Measurements from ENCODE around the gene INSYN1. TPM values are rescaled to one million over a fixed set of nuclear protein-coding genes. Genes with fewer than 3 reads are reported as not detected.
"Not testable (repeated sequence)": the region's sequence is repeated elsewhere in the genome, so short reads cannot be mapped to it uniquely, and the experiment has no call there.

The INSYN1 gene
- total and polyA plus RNA-seq, 7 donors = 0.60 to 10.0 (median 3.6) TPM

- 87 to 90% methylated on average over 14 of the region's 14 CpGs for WGBS, 2 donors
- intact Hi-C loops (cut with DNase I) = no loop called here
These were observed 44.4 kb upstream of the INSYN1 start for GRCh38 chr15:73797366-73798158.

GRCh38 chr15:73796331-73796831 lies 43.2 kb upstream of the INSYN1 start:
- TF ChIP-seq POLR2A (IDR thresholded peaks at IDR 0.05) (no peak), CTCF (IDR thresholded peaks at IDR 0.05) (no peak), EP300 (IDR thresholded peaks at IDR 0.05) (no peak), POLR2AphosphoS5 (IDR thresholded peaks at IDR 0.05) (no peak)
- no peak overlapping the region for H3K4me3 ChIP-seq
- no peak for DNase-seq
- H3K36me3 ChIP-seq = no peaks in the 10 kb centered on the region
- 82 to 86% methylated on average over 11 of the region's 11 CpGs for WGBS, 2 donors
- no peaks in the 10 kb centered on the region for H3K9me3 ChIP-seq
- intact Hi-C loops (cut with DNase I) = no loop called here
- peaks cover 0 to 14% (median 12%) of the 10 kb centered on the region in 4 donors for H3K4me1 ChIP-seq
- H3K27me3 ChIP-seq = no peaks in the 10 kb centered on the region
- H3K27ac ChIP-seq = no peak overlapping the region

More at GRCh38 chr15:73797366-73798158, 44.4 kb upstream of the INSYN1 start:
- Histone ChIP-seq H3K4me3 (no peak overlapping the region), H3K9me3 (no peaks in the 10 kb centered on the region), H3K36me3 (no peaks in the 10 kb centered on the region), H3K27ac (no peak overlapping the region), H3K4me1 (peaks cover 0 to 25% (median 23%) of the 10 kb centered on the region in 4 donors), H3K27me3 (no peaks in the 10 kb centered on the region)
- DNase-seq = no peak
- TF ChIP-seq EP300 (IDR thresholded peaks at IDR 0.05) (no peak), CTCF (IDR thresholded peaks at IDR 0.05) (no peak), POLR2A (IDR thresholded peaks at IDR 0.05) (no peak), POLR2AphosphoS5 (IDR thresholded peaks at IDR 0.05) (no peak)

- Histone ChIP-seq H3K36me3 (no peaks in the 10 kb centered on the region), H3K27me3 (no peaks in the 10 kb centered on the region), H3K4me3 (no peak overlapping the region), H3K9me3 (no peaks in the 10 kb centered on the region), H3K27ac (no peak overlapping the region), H3K4me1 (no peaks in the 10 kb centered on the region)
- 47 to 70% methylated on average over 6 of the region's 6 CpGs for WGBS, 2 donors
- DNase-seq = no peak
- TF ChIP-seq POLR2A (IDR thresholded peaks at IDR 0.05) = no peak
- TF ChIP-seq EP300 (IDR thresholded peaks at IDR 0.05) = no peak
- no peak for TF ChIP-seq POLR2AphosphoS5 (IDR thresholded peaks at IDR 0.05)
- TF ChIP-seq CTCF (IDR thresholded peaks at IDR 0.05) = no peak
- intact Hi-C loops (cut with DNase I) = no loop called here
These were observed 41.4 kb upstream of the INSYN1 start for GRCh38 chr15:73794443-73795133.

- DNase-seq; H3K36me3 ChIP-seq; H3K4me1 ChIP-seq; intact Hi-C loops (cut with DNase I); H3K9me3 ChIP-seq; H3K4me3 ChIP-seq; H3K27ac ChIP-seq; H3K27me3 ChIP-seq: not testable (repeated sequence)
- WGBS, 2 donors = 90 to 92% methylated on average over 8 of the region's 8 CpGs
These were observed 39.9 kb upstream of the INSYN1 start for GRCh38 chr15:73792899-73793541.

GRCh38 chr15:73792415-73792814 lies 39.3 kb upstream of the INSYN1 start:
- H3K4me1 ChIP-seq = no peaks in the 10 kb centered on the region
- intact Hi-C loops (cut with DNase I) = no loop called here
- no peak overlapping the region for H3K27ac ChIP-seq
- H3K27me3 ChIP-seq = no peaks in the 10 kb centered on the region
- no peaks in the 10 kb centered on the region for H3K36me3 ChIP-seq
- no peak overlapping the region for H3K4me3 ChIP-seq
- TF ChIP-seq CTCF (IDR thresholded peaks at IDR 0.05) = no peak
- no peak for TF ChIP-seq POLR2A (IDR thresholded peaks at IDR 0.05)
- TF ChIP-seq POLR2AphosphoS5 (IDR thresholded peaks at IDR 0.05) = no peak
- no peak for TF ChIP-seq EP300 (IDR thresholded peaks at IDR 0.05)
- DNase-seq = no peak
- no peaks in the 10 kb centered on the region for H3K9me3 ChIP-seq
- 76 to 78% methylated on average over 7 of the region's 7 CpGs for WGBS, 2 donors

Data from sigmoid colon (tissue), 7 donors.